Karpas-422 (cell line): Measurements from ENCODE around the gene LIMCH1. TPM values are rescaled to one million over a fixed set of nuclear protein-coding genes. Genes with fewer than 3 reads are reported as not detected.

Source experiments
- DNase-seq: peaks from one replicate; pipeline ENCODE4 v3.0.0-alpha.2; 2015
- H2AFZ ChIP-seq: fragments of 200-600 bp; sonication (generic); 2 replicates; pipeline ENCODE4 v1.6.1; 2014; ENCODE audit warnings: antibody characterized with exemption, low read length, mixed read lengths
- H3K27ac ChIP-seq: fragments of 200-600 bp; sonication (generic); 2 replicates; pipeline ENCODE4 v1.5.1; 2014; ENCODE audit warnings: mild to moderate bottlenecking, low read length, moderate library complexity
- H3K27me3 ChIP-seq: fragments of 200-600 bp; sonication (generic); 2 replicates; pipeline ENCODE4 v1.6.1; 2014; ENCODE audit warnings: low read length, mixed read lengths
- H3K36me3 ChIP-seq: fragments of 200-600 bp; sonication (generic); 2 replicates; pipeline ENCODE4 v1.6.1; 2014; ENCODE audit warnings: low read length, mixed read lengths; ENCODE audit not compliant: insufficient read depth
- H3K4me1 ChIP-seq: fragments of 200-600 bp; sonication (generic); 2 replicates; pipeline ENCODE4 v1.6.1; 2014; ENCODE audit warnings: mild to moderate bottlenecking, low read length, mixed read lengths
- H3K4me2 ChIP-seq: fragments of 200-600 bp; sonication (generic); 2 replicates; pipeline ENCODE4 v1.6.1; 2014; ENCODE audit warnings: low read length, low read depth, mild to moderate bottlenecking; ENCODE audit not compliant: poor library complexity, severe bottlenecking
- H3K4me3 ChIP-seq: fragments of 200-600 bp; sonication (generic); 2 replicates; pipeline ENCODE4 v1.5.1; 2014; ENCODE audit warnings: mild to moderate bottlenecking, antibody characterized with exemption, low read length, mixed read lengths
- H3K79me2 ChIP-seq: fragments of 200-600 bp; sonication (generic); 2 replicates; pipeline ENCODE4 v1.6.1; 2014; ENCODE audit warnings: mild to moderate bottlenecking, low read length, mixed read lengths
- H3K9ac ChIP-seq: fragments of 200-600 bp; sonication (generic); 2 replicates; pipeline ENCODE4 v1.6.0; 2014; ENCODE audit warnings: low read length
- H3K9me2 ChIP-seq: fragments of 200-600 bp; sonication (generic), shearing (Covaris generic); replicated peaks from 2 replicates; pipeline ENCODE4 v1.6.0; 2014; ENCODE audit warnings: mild to moderate bottlenecking, low read length, moderate library complexity; ENCODE audit not compliant: insufficient read depth
- H3K9me3 ChIP-seq: fragments of 300-700, 200-600 bp; sonication (generic); 2 replicates; pipeline ENCODE4 v1.6.1; 2014; ENCODE audit warnings: low read length, mixed read lengths
- H4K20me1 ChIP-seq: fragments of 200-600 bp; sonication (generic); 2 replicates; pipeline ENCODE4 v1.6.1; 2014; ENCODE audit warnings: mild to moderate bottlenecking, antibody characterized with exemption, low read length, low read depth; ENCODE audit not compliant: insufficient read depth
- total RNA-seq: library from RNA; depleted of rRNA; stranded (reverse); fragments of >200 nt; shearing (Covaris generic); gene quantifications from 2 replicates; pipeline ENCODE4 v1.2.3, GENCODE V29; 2014; ENCODE audit warnings: low replicate concordance

LIMCH1 gene
- total RNA-seq, 1 experiment from 2014 or later = not detected

DNA sequence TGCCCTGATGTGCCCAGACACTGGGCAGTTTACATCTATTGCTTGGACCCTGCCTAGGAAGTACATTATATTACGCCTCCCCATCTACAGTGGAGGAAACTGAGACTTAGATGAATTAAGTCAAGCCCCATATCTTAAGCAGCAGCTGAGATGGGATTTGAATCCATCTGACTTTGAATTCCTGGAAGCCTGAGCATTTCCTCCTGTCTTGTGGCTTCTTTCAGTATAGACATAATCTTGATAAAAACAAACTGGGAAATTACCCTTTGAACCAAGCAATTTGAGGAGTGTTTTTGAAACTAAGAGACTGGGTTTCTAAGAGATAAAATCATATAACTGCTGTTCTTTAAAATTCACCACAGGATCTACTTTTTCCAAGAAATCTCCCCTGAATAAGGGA lies 18.6 kb downstream of the LIMCH1 start:
- Histone ChIP-seq H3K9me2 (no peaks in the 10 kb centered on the region), H4K20me1 (no peaks in the 10 kb centered on the region), H3K27ac (no peak overlapping the region), H3K9me3 (no peaks in the 10 kb centered on the region), H3K79me2 (no peaks in the 10 kb centered on the region), H3K4me3 (no peak overlapping the region), H3K4me2 (no peak overlapping the region), H3K27me3 (no peaks in the 10 kb centered on the region), H3K36me3 (no peaks in the 10 kb centered on the region), H3K9ac (no peak overlapping the region), H3K4me1 (no peaks in the 10 kb centered on the region), H2AFZ (no peak overlapping the region)
- DNase-seq = no peak

DNA sequence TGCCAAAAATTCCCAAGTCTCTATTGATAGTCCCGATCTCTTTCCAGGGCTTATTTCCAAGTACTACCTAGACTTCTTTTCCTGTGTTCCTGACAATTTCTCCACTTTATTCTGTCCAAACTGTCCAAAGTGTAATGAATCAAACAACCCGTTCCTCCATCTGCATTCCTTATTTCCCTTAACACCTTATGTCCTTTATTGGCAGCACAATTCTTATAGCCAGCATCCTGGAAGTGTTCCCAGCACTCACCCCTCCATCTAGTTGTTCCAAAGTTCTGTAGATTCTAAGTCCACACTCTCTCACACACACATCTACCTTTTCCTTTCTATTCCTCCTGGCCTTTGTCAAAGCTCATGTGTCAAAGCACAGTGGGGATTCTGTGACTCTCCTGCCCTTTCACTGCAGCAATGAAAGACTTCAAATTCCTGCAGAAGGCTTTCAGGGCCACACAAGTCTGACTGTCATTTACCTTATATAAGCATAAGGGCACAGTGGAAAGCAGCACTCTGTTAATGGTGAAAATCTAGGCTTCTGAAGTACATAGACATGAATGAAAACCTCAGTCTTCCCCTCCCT lies 22.1 kb downstream of the LIMCH1 start:
- H3K36me3 ChIP-seq = no peaks in the 10 kb centered on the region
- H3K9ac ChIP-seq = no peak overlapping the region
- H2AFZ ChIP-seq = no peak overlapping the region
- no peaks in the 10 kb centered on the region for H3K9me2 ChIP-seq
- no peaks in the 10 kb centered on the region for H3K9me3 ChIP-seq
- H3K4me3 ChIP-seq = no peak overlapping the region
- no peaks in the 10 kb centered on the region for H3K4me1 ChIP-seq
- no peaks in the 10 kb centered on the region for H4K20me1 ChIP-seq
- no peak overlapping the region for H3K27ac ChIP-seq
- no peak for DNase-seq
- no peaks in the 10 kb centered on the region for H3K79me2 ChIP-seq
- H3K4me2 ChIP-seq = no peak overlapping the region
- no peaks in the 10 kb centered on the region for H3K27me3 ChIP-seq

DNA sequence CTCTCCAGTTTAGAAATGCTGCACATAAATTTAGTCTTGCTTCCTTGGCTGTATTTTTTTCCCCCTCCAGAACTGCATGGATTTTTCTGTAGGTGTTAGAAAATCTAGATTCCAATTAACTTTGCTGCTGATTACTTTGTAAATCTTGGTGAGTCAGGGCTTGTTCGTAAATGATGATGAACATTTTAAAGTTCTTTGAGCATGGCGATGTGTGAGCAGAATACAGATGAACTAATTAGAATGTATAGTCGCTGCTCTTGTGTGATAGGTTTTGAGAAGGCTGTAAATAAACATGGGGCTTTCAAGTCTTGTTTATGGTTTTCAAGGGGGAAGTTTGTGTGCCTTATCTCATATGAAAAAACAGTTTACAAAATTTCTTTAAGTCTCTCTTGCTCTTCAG lies 23.3 kb downstream of the LIMCH1 start:
- H3K9me3 ChIP-seq = no peaks in the 10 kb centered on the region
- H3K36me3 ChIP-seq = no peaks in the 10 kb centered on the region
- no peak overlapping the region for H3K9ac ChIP-seq
- no peak overlapping the region for H2AFZ ChIP-seq
- no peak overlapping the region for H3K4me2 ChIP-seq
- no peaks in the 10 kb centered on the region for H3K79me2 ChIP-seq
- no peak overlapping the region for H3K4me3 ChIP-seq
- H4K20me1 ChIP-seq = no peaks in the 10 kb centered on the region
- no peaks in the 10 kb centered on the region for H3K4me1 ChIP-seq
- H3K27me3 ChIP-seq = no peaks in the 10 kb centered on the region
- no peaks in the 10 kb centered on the region for H3K9me2 ChIP-seq
- no peak for DNase-seq
- no peak overlapping the region for H3K27ac ChIP-seq

DNA sequence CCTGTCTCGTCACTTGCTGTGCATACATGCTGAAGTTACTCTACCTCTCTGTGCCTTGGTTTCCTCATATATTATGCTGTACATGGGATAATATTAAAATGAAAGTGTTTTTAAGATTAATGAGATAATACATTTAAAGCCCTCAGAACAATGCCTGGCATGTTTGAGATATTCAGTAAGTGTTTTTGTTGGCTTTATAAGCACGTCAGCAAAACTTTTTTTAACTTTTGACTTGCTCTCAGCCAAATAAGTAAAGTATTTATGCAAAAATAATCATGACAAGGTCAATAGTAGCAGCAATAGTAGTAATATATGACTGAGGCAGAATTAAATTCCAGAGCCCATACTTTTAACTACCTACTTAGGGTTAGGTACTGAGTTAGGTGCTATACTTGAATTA lies 29.2 kb downstream of the LIMCH1 start:
- no peak overlapping the region for H3K4me3 ChIP-seq
- no peak overlapping the region for H3K4me2 ChIP-seq
- H3K4me1 ChIP-seq = no peaks in the 10 kb centered on the region
- no peak overlapping the region for H3K9ac ChIP-seq
- H3K79me2 ChIP-seq = no peaks in the 10 kb centered on the region
- no peak overlapping the region for H2AFZ ChIP-seq
- H3K9me3 ChIP-seq = no peaks in the 10 kb centered on the region
- no peak for DNase-seq
- 0 out of 2 replicates have a peak, but pooled peaks cover 4% of the 10 kb centered on the region for H3K27me3 ChIP-seq
- H3K9me2 ChIP-seq = no peaks in the 10 kb centered on the region
- H4K20me1 ChIP-seq = no peaks in the 10 kb centered on the region
- no peak overlapping the region for H3K27ac ChIP-seq
- H3K36me3 ChIP-seq = no peaks in the 10 kb centered on the region

DNA sequence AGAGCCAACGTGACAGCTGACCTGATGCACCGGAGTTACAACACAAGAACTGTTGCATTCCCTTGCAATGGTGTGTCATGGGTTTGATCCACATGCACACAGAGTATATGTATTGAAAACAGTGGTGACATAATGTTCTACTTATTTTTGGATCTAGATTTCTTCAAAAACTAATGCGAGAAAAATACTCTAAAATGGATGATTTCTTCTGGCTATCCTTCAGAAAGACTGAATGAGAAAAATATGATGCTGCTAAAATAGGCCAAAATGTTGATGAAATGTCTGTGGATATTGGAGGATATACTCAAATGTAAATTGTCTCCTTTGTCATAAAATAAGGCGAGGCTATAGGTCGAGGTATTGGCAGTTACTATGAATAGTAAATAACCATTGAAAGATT lies 30.4 kb downstream of the LIMCH1 start:
- 0 out of 2 replicates have a peak, but pooled peaks cover 4% of the 10 kb centered on the region for H3K27me3 ChIP-seq
- H3K9ac ChIP-seq = no peak overlapping the region
- no peaks in the 10 kb centered on the region for H3K79me2 ChIP-seq
- no peaks in the 10 kb centered on the region for H3K4me1 ChIP-seq
- H3K9me3 ChIP-seq = no peaks in the 10 kb centered on the region
- H3K36me3 ChIP-seq = no peaks in the 10 kb centered on the region
- no peak overlapping the region for H3K4me2 ChIP-seq
- no peaks in the 10 kb centered on the region for H3K9me2 ChIP-seq
- no peak for DNase-seq
- H2AFZ ChIP-seq = no peak overlapping the region
- H3K4me3 ChIP-seq = no peak overlapping the region
- H3K27ac ChIP-seq = no peak overlapping the region
- no peaks in the 10 kb centered on the region for H4K20me1 ChIP-seq

DNA sequence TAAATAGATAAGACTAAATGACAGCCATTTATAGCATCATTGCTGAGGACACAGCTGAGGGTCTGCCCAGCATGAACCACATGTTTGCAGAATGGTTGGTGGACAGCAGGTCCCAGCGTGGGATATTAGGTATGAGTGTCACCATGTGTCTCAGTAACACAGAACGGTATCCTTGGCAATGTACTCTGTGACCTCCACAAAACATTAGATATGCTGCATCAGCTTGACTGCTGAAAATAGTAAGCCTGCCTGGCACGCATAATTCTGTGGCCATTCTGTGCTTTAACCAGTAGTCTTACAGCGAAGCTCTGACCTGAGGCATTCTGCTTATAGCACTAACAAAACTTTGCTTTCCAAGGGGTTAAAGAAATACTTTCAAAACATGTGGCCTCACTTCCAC lies 32.0 kb downstream of the LIMCH1 start:
- Histone ChIP-seq H3K27me3 (peaks cover 5% of the 10 kb centered on the region; the same call in 1 of the 2 replicates), H3K36me3 (no peaks in the 10 kb centered on the region), H3K4me2 (no peak overlapping the region), H3K4me3 (no peak overlapping the region), H3K79me2 (no peaks in the 10 kb centered on the region), H3K4me1 (no peaks in the 10 kb centered on the region), H3K27ac (no peak overlapping the region), H3K9ac (no peak overlapping the region), H2AFZ (no peak overlapping the region), H3K9me2 (no peaks in the 10 kb centered on the region), H4K20me1 (no peaks in the 10 kb centered on the region), H3K9me3 (no peaks in the 10 kb centered on the region)
- no peak for DNase-seq

DNA sequence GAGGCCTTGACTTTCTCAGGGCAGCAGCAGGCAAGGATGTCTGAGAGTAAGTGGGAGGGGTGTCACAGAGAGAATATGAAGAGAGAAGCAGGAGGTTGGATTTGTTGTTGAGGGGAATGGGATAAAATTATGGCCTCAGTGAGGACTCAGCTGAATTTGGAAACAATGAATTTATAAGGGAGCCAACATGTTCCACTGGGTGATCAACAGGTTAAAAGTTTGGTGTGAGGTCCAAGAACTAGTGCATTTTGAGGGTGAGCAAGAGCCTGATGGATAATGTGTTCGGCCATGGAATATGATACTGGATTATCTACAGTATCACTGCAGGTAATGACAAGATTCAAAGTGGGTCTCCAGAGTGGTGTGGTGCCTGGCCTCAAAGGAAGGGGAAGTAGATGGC lies 33.5 kb downstream of the LIMCH1 start:
- Histone ChIP-seq H3K27me3 (peaks cover 6% of the 10 kb centered on the region; the same call in 1 of the 2 replicates), H4K20me1 (no peaks in the 10 kb centered on the region), H3K9me3 (no peaks in the 10 kb centered on the region), H3K4me3 (no peak overlapping the region), H3K4me1 (no peaks in the 10 kb centered on the region), H3K27ac (no peak overlapping the region), H3K4me2 (no peak overlapping the region), H3K9ac (no peak overlapping the region), H3K9me2 (no peaks in the 10 kb centered on the region), H3K79me2 (no peaks in the 10 kb centered on the region), H2AFZ (no peak overlapping the region), H3K36me3 (no peaks in the 10 kb centered on the region)
- no peak for DNase-seq

DNA sequence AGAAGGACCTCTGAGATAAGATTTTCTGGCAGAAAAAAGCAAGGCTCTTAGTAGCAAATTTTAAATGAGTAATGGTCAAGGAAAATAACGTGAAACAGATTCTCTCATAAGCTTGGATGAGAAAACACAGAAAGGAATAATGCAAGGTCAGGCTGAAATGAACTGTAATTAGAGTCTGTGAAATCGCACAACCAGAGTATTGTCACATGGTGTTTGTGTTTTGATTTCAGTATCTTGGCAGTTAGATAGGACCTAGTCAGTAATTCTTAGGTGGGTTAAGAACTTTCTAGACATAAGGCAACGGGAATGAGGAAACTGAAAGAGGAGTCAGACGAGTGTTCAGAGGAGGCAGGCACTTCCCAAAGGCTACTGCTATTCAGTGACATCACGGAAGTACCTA lies 34.6 kb downstream of the LIMCH1 start:
- H3K27ac ChIP-seq = no peak overlapping the region

More for the DNA sequence above, 34.6 kb downstream of the LIMCH1 start:
- no peaks in the 10 kb centered on the region for H3K79me2 ChIP-seq
- H3K4me1 ChIP-seq = no peaks in the 10 kb centered on the region
- no peak overlapping the region for H3K9ac ChIP-seq
- no peak for DNase-seq
- no peak overlapping the region for H2AFZ ChIP-seq
- no peaks in the 10 kb centered on the region for H3K9me3 ChIP-seq
- no peak overlapping the region for H3K4me3 ChIP-seq
- no peak overlapping the region for H3K4me2 ChIP-seq
- no peaks in the 10 kb centered on the region for H3K36me3 ChIP-seq
- H3K27me3 ChIP-seq = peaks cover 6% of the 10 kb centered on the region; the same call in 1 of the 2 replicates
- H4K20me1 ChIP-seq = no peaks in the 10 kb centered on the region
- no peaks in the 10 kb centered on the region for H3K9me2 ChIP-seq
